ENCODE measurements around the gene SLC18A2.

The SLC18A2 gene

DNA sequence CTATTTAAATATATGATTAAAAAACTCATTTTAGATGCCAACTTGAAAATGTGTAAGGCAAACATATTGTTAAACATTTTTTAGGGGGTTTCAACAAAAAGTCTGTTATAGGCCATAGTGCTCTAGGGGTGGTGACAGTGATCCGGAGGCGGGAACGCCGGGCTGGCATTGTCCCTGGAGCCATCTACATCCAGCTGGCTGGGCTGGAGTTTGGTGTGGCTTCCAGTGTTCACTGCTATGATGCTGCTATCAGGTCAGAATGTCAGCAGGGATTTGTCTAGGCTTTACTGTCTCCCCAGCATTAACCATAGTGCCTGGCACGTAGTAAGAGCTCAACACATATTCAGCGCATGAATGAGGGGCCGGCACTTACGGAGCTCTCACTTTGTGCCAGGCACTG lies 1.9 kb upstream of the SLC18A2 start:
- no peak for DNase-seq

DNA sequence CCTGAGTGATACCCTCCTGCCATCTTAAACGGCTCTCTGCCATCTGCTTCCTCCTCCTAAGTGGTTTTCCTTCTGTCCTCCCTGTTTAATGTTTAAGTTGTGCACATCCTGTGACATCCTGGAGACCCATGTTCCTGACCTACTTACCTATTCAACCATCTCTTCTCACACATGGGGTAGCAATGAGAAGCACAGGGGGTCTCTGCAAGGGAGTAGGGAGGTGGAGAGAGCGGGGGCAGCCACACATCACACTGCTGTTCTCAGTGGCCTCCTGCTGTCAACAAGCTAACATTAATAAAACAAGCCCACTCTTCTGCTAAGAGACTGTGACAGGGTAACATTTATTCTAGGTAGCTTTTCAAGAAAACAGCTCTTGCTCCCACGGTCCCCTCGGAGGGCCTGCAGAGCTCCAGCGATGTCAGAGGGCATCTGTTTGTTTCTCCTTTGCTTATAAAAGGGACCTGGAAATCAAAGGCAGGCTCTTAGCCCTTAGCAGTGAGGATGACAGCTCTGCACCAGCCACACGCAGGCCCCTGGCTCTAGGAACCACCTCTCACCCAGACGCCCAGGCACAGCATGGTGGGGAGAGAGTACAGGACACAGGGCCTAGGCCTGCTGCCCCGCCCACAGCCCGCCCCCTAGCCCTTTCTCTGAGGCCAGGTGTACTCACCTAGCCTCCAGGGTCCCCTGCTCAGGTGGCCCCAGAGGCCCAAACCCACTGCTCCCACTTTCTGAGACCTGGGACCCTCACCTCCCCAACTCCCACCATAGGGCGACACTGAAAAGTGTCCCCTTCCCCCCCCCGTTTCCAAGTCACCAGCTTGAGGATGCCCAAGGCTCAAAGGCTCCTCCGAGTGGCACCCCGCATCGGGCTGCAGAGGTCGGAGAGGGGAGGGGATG lies 943 bp upstream of the SLC18A2 start:
- DNase-seq, result no peak

DNA sequence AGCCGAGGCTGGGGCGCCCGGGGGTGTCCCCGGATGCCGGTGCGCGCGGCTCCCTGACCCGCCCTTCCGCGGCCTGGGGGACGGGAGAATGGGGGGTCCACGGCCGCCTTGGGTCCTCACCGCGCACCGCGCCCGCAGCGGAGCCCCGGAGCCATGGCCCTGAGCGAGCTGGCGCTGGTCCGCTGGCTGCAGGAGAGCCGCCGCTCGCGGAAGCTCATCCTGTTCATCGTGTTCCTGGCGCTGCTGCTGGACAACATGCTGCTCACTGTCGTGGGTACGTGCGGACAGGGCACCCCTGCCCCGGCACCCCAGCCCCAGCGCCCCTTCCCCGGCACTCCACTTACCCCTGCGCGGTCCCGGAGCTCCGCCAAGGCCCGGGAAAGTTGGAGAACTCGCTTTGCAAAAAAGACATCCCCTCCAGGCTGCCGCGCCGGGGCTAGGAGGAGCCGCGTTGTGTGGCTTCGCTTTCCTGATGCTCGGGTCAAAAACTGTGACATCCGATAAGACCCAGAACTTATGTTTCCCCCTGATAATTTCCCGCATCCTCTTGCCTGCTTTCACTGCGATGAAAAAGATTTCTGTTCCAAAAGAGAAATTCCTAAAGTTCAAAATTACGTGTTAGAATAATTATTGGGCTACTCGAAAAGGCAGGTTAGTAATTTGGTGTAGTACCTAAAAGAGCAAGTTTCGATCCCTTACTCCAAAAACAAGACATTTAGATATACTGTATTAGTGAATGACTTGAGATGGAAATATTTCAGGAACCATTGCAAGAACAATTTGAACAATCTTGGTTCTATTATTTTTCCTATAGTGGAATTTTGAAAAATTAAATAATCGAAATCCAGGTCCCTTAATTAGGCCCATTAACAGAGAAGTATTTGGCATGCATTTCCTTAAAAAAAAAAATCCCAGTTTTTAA lies 888 bp downstream of the SLC18A2 start:
- DNase-seq, result no peak

DNA sequence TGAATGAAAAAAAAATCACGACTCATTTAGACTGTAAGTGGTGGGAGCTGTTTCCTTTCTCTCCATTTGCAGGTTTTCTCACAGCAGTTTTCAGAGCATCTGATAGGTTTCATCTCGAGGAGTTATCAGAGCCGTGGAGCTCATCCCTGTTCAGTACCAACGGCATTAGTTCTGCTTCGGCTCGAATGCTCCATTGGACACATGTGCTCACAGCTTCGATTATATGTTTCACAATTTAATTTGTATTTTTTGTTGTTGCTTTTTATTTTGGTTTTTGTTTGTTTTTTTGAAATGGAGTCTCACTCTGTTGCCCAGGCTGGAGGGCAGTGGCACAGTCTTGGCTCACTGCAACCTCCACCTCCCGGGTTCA lies 1.5 kb downstream of the SLC18A2 start:
- no peak for DNase-seq

DNA sequence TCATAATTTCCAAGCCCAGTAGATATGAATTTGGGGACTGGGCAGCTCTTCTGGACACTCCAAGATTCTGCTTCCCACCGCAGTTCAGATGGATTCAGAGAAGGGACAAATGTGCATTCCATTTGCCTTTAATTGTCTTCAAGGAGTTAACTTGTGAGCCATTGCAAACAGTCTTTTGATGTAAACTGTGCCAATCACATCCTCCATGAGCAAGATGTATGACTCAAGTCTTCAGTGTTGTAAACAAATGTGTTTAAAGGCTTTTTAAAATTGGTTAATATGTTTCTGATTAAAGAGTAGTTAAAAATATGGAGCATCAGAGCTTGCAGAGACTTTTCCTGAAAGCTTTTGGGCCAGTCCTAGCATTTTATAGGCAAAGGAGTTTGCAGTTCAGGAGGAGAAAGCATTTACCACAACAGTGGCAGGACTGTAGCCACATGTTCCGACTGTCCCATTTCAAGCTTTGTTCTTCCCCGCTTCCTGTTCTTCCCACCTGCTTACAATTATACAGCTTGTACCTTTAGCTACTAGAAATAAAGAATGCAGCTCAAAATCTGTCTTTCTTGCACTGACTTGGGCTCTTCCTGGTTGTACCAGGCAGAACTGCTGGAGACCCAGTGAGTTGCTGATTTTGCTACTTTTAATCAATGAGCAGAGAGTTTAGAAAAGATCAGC lies 6.2 kb downstream of the SLC18A2 start:
- peak; percentile 18 for DNase-seq

DNA sequence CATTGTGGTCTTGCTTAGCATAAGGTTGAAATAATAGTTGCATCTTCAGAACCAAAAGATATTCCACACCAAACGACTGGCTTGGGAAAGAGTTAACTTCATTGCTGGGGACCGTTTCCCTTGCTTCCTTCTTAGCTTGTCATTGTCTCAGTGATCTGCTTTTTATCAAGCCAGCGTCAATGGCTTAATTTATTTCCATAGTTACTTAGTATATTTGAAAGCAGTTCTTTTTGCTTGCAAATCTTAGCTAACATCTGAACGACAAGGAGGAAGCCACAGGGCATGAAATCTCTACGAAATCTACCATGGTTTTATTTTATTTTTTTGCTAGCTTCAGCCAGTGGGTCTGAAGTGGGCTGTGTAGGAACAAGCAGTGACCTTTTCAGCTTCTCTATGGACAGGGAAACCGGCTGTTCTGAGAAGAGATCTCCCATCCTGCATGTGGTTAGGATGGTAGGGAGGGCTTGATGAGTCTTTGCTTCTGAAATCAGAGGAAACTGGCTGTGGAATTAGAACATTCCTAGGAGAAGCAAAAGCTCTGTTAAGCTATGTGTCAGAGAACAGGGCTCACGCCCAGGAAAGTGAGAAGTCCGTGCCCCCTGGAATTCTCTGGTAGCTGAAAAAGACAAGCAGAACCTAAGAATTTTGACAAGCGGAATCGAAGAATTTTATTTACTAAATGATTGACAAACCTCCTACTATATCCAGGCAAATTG lies 8.0 kb downstream of the SLC18A2 start:
- DNase-seq, result peak; percentile 61

DNA sequence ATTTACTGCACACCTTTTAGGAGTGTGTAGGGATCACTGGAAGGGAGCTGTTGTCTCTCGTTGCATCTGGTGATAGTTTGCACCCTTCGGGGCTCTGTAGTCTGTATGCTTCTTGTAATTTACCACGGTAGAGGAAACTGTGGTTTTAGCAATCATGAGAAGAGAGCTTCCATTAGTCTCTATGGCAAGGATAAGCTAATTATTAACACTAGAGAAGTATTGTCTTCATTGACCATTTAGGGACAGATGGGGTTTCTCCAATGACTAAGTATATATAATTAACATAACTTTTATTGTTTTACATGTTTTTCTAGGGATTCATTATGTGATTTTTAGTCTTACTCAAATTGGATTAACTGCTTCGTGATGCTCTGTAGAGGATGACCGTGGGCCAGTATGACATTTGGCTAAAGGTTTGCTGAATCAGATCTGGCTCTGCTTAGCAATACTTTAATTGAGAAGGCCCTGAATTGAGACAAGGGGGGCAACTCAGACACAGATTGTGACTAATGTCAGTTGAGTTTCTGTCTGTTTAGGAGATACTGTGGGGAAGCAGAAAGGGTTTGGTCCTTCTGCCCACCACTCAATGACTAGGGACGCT lies 8.7 kb downstream of the SLC18A2 start:
- no peak for DNase-seq

DNA sequence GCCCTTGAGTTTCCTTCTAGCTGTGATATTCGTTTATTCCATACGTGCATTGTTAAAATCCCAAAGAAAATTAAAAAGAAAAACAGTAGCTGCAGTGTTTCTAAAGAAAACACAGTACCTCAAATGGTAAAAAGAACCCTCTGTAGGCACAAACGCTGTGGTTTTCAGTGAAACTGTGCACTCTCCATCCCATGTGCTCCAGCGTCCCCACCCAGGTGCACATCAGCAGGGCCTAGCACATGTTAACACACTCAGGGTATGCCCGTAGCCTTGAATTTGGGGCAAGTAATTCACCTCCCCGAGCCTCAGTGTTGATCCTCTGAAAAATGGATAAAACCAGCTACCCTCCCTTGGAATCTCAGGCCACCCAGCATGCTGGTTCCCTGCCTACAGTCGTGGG lies 9.5 kb downstream of the SLC18A2 start:
- no peak for DNase-seq

DNA sequence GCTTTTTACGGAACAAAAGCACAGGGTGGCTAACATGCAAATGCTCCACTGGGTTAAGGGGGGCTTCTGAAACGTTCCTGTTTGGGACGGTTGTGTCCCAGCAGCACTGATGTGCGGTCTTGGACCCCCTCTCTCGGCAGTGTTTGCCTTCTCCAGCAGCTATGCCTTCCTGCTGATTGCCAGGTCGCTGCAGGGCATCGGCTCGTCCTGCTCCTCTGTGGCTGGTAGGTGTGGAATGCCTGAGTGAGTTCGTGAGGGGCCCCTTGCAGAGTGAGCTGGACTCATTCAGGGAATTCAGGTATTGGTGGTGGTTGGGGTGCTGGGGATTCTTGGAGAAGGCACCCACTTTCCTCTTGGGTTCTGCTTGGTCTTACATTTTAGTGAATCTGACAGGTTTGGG lies 13.0 kb downstream of the SLC18A2 start:
- no peak for DNase-seq

DNA sequence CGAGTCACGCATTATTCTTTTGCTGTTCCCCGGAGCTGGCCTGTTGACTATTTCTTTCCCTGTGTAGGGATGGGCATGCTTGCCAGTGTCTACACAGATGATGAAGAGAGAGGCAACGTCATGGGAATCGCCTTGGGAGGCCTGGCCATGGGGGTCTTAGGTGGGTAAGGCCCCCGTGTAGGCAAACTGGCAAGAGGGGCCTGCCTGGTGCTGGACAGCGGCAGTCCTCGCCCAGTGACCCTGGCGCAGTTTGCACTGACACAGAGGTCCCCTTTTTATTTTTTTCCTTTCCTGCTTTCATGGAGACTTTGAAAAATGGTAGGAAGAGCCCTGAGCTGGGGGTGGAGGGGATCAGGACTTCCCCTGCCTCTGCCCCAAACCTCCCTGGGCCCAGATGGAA lies 13.4 kb downstream of the SLC18A2 start:
- DNase-seq, result no peak

DNA sequence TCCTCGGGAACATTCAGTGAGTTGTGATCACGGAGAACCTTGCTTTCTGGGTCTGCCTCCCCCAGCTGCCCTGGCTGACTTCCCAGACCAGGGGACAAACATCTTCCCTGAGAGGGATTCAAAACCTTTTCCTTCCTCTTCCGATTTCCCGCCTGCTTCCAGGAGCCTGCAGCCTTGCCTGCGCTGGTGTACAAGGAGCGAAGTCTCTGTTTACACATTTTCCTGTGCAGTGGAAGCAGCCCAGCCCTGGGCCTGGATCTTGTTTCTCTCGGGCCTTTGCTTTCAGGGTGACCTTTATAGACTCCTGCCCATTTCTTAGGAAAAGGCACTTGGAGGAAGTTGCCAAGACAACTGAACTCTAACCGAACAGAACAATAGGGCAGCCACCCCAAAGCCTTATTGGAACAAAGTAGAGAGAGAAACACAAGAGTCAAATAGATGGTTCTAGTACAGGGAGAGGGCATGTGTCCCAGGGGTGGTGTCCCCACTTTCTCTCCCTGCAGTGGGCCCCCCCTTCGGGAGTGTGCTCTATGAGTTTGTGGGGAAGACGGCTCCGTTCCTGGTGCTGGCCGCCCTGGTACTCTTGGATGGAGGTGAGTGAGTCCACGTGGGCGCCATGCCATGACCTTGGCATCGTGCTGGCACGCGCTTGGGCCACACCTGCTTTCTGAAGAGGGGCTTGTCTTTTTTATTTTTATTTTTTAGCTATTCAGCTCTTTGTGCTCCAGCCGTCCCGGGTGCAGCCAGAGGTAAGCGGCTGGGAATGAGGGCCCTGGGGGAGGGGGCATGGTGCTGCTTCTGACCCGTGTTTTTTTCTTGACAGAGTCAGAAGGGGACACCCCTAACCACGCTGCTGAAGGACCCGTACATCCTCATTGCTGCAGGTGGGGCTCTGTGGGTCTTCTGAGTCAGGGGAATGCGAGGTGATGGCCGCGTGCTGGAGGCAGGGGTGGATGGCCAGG lies 14.1 kb downstream of the SLC18A2 start:
- DNase-seq, result no peak

DNA sequence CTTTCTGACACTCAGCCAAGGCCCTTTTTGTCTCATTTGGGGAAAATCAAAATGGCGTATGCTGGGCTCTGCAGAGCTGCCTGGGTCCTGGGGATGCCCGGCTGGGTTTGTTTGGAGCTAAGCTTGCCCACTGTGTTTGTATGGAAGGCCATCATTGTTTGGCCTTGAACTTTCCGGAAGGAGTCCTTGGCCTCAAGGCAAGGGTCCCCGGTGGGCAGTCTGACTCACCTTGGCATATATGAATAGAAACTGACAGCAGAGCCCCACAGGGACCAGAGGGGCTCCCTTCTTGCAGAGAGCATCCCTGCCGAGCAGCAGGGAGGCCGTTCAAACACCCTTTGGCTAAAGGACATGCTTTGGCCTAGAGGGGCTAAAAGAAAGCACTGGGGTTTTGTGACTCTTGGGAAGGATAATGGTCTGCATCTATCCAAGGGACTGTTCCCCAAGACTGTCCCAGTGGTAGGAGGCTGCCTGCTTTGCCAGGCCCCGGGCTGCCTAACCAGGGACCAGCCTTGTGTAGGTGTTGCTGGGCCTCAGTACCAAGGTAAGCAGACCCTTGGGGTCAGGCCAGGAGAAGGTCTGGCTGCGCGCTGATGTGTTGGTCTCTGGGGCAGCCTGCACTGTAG lies 15.0 kb downstream of the SLC18A2 start:
- DNase-seq, result no peak

DNA sequence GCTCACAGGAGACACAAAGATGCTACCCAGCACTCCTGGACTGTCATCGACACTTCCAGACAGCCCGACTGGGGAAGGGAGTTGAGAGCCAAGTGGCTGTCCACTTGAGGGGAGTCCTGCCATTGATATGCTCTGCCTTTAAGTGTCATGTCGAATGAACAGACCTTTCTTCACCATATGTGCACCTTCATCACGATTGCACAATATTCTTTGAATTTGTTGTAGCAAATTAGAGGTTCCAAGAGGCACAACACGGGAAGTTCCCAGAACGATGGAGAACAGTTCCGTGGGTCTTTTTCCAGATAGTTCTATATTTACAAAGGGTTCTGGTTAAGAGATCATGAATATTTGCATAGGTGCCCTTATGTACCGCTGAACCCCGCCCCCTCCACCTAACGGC lies 16.0 kb downstream of the SLC18A2 start:
- DNase-seq, result no peak

DNA sequence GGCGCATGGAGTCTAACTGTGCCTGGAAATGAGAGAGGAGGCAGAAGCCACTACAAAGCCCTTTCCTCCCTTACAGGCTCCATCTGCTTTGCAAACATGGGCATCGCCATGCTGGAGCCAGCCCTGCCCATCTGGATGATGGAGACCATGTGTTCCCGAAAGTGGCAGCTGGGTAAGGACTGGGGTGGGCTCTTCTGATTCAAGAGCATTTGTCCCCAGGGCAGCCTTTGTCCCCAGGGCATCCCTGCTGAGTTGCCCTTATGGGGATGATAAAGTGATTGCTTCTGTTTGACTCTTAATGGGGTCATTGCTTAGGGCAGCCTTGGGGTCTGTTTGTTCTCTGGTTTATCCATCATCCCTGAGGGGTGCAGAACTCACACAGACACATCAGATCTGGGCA lies 16.8 kb downstream of the SLC18A2 start:
- DNase-seq, result no peak

DNA sequence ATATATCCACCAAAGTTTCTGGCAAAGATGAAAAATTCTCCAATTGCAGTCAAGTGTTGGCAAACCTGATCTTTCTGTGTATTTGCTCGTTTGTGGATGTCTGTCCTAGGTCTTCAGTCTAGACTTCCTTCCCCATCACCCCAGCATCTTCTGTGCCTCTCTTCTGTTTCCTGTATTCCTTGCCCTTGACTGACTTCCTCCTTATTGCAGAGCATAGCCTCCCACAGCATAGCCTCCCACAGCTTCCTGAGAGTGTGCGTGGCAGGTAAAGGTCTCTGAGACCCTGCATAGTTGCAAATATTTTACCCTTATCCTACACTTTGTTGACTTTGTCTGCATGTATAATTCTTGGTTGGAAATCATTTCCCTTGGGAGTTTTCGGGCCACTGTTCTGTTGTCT lies 18.4 kb downstream of the SLC18A2 start:
- DNase-seq, result no peak

DNA sequence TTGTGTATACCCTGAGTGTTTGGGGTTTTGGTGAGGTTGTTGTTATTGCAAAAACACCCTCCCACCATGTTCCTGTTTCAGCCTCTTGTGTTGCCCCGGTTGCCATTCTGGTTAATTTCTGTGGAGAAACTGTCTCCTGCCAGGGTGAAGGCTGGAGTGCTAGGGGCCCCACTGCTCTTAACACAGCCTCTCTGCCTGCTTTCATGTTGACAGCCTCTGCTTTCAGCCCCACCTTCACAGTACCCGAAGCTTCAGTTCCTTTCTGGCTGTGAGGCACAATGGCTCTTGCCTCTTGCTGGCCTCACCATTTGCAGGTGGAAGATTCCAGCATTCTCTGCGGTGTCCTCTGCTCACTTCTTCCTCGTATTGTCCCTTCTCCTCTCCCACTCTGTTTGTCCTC lies 19.2 kb downstream of the SLC18A2 start:
- no peak for DNase-seq

DNA sequence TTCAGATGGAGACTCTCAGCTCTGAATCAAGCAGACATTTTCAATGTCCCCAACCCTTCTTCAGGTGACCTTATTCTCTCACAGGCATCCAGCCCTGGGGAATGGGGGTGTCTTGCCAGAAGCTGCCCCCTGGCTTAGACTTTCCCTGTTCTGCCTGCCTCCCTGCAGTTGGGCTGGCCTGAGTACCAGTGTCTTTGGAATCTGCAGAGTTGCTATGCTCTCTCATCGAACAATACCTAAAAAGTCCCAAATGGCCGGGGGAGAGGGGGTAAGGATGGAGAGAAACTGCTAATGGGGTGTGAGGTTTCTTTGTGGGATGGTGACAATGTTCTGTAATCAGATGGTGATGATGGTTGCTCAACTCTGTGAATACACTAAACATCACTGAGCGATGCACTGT lies 20.6 kb downstream of the SLC18A2 start:
- no peak for DNase-seq

DNA sequence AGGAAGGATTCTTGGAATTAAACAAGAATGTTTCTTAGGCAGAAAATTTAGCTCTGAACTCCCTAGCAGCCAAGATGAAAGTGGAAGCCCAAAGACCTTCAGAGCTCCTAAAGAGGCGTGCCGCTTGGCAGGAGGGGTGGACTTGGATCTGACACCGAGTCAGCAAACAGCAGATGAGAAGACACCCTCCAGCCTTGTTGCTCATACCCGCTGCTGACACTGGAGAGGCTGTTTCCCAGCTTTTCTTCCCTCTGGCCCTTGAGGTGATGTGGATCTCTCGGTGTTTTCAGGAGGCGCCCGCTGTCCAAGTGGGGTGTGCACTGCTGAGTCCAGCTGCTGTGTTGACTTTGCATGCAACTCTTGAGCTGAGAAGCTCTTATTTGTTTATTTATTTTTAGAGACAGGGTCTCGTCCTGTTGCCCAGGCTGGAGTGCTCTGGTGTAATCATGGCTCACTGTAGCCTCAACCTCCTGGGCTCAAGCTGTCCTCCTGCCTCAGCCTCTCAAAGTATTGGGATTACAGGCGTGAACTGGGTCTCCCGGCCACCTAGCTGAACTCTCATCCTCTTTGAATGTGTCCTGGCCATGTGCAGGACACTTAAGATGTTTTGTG lies 21.5 kb downstream of the SLC18A2 start:
- no peak for DNase-seq

DNA sequence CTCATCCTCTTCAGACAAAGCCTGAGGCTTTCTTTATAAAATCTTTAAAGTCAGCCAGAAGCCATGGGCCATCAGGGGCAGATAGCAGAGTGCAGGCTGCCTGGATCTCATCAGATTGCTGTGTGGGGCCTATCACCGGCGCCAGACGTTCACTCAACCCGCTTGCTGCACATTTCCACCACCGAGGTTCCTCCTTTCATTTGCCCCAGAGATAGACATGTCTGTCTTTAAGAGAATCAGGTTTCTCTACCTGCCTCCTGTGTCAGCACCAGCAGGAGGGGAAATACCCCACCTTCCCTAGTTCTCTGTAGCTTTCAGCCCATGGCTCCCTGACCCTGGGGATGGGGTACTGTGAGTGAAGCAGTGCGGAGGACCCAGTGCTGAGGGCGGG lies 22.0 kb downstream of the SLC18A2 start:
- no peak for DNase-seq

DNA sequence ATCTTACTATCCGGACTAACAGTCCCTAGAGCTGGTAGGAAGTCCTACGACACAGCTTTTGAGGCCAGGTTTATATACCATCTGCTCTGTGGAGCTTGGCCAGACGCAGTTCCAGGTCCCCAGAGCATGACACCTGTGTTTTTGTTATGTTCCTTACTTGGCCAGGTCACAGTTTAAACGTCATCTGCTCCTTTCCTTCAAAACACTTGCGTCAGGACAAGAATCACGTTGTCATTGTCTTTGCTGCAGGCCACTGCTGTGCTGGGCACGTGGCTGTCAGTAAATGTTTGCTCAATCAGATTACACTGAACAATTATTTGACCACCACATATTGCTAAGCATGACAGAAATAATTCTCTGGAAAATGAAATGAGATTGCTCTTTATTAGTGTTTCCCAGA lies 23.9 kb downstream of the SLC18A2 start:
- no peak for DNase-seq

All from fibroblast of skin of abdomen (primary cell).